Measurements from ENCODE around the gene NME7. TPM values are rescaled to one million over a fixed set of nuclear protein-coding genes. Genes with fewer than 3 reads are reported as not detected.

Gene NME7
- total RNA-seq, 1 donor from 2014 or later = 25.7 TPM

GRCh38 chr1:169151338-169151837, 216.2 kb downstream of the NME7 start:
- Mint-ChIP-seq H3K36me3 (ENCODE audit: low read depth) (no peaks in the 10 kb centered on the region), H3K9me3 (no peaks in the 10 kb centered on the region), H3K27ac (ENCODE audit: unreplicated experiment) (no peak overlapping the region), H3K4me3 (no peak overlapping the region), H3K27me3 (ENCODE audit: low read depth) (no peaks in the 10 kb centered on the region), H3K4me1 (peaks cover 8% of the 10 kb centered on the region)
- no peak for TF ChIP-seq CTCF (conservative IDR thresholded peaks at IDR 0.05)
- no peak for DNase-seq (ENCODE audit: low read depth, low spot score)

- no peaks in the 10 kb centered on the region for H3K36me3 Mint-ChIP-seq (ENCODE audit: low read depth)
- no peaks in the 10 kb centered on the region for H3K27me3 Mint-ChIP-seq (ENCODE audit: low read depth)
- H3K27ac Mint-ChIP-seq (ENCODE audit: unreplicated experiment) = no peak overlapping the region
- H3K4me3 Mint-ChIP-seq = no peak overlapping the region
- H3K9me3 Mint-ChIP-seq = no peaks in the 10 kb centered on the region
- H3K4me1 Mint-ChIP-seq = peaks cover 8% of the 10 kb centered on the region
- no peak for DNase-seq (ENCODE audit: low read depth, low spot score)
- no peak for TF ChIP-seq CTCF (conservative IDR thresholded peaks at IDR 0.05)
Observed at GRCh38 chr1:169150641-169151337, 216.8 kb downstream of the NME7 start.

- DNase-seq (ENCODE audit: low read depth, low spot score) = no peak
- Mint-ChIP-seq H3K27ac (ENCODE audit: unreplicated experiment) (no peak overlapping the region), H3K27me3 (ENCODE audit: low read depth) (no peaks in the 10 kb centered on the region), H3K9me3 (no peaks in the 10 kb centered on the region), H3K4me1 (peaks cover 8% of the 10 kb centered on the region), H3K36me3 (ENCODE audit: low read depth) (no peaks in the 10 kb centered on the region), H3K4me3 (no peak overlapping the region)
- no peak for TF ChIP-seq CTCF (conservative IDR thresholded peaks at IDR 0.05)
Observed at GRCh38 chr1:169149555-169150286, 217.9 kb downstream of the NME7 start.

- peaks cover 8% of the 10 kb centered on the region for H3K4me1 Mint-ChIP-seq
- no peak overlapping the region for H3K27ac Mint-ChIP-seq (ENCODE audit: unreplicated experiment)
- no peaks in the 10 kb centered on the region for H3K9me3 Mint-ChIP-seq
- no peaks in the 10 kb centered on the region for H3K27me3 Mint-ChIP-seq (ENCODE audit: low read depth)
- H3K36me3 Mint-ChIP-seq (ENCODE audit: low read depth) = no peaks in the 10 kb centered on the region
- no peak for DNase-seq (ENCODE audit: low read depth, low spot score)
- no peak overlapping the region for H3K4me3 Mint-ChIP-seq
- no peak for TF ChIP-seq CTCF (conservative IDR thresholded peaks at IDR 0.05)
Observed at GRCh38 chr1:169148472-169149252, 218.9 kb downstream of the NME7 start.

- H3K27ac Mint-ChIP-seq (ENCODE audit: unreplicated experiment) = peak overlapping the region; percentile 22
- TF ChIP-seq CTCF (conservative IDR thresholded peaks at IDR 0.05) = no peak
- no peaks in the 10 kb centered on the region for H3K27me3 Mint-ChIP-seq (ENCODE audit: low read depth)
- no peaks in the 10 kb centered on the region for H3K36me3 Mint-ChIP-seq (ENCODE audit: low read depth)
- no peak for DNase-seq (ENCODE audit: low read depth, low spot score)
- no peaks in the 10 kb centered on the region for H3K9me3 Mint-ChIP-seq
- no peak overlapping the region for H3K4me3 Mint-ChIP-seq
- peaks cover 12% of the 10 kb centered on the region for H3K4me1 Mint-ChIP-seq
Observed at GRCh38 chr1:169146576-169147214, 220.9 kb downstream of the NME7 start.

Data from neural crest cell (in vitro differentiated cells).